Spleen (tissue), 11 donors: ENCODE results near the gene REV3L. TPM values are rescaled to one million over a fixed set of nuclear protein-coding genes. Genes with fewer than 3 reads are reported as not detected.

Experiments
- DNase-seq: peaks from one replicate; pipeline ENCODE4 v3.0.0-alpha.2; 2020
- H3K27ac ChIP-seq, 8 donors: fragments of 200-600 bp; sonication (generic) in 7 of 8; 1 replicate in 4 of 8; 2 replicates in 4 of 8; pipeline versions ENCODE4 v1.5.0 to v1.8.0; 2016 to 2021; ENCODE audit warnings: inconsistent platforms in 4 of 8, mild to moderate bottlenecking in 4 of 8, moderate library complexity in 1 of 8
- H3K27me3 ChIP-seq, 7 donors: fragments of 200-600 bp; sonication (generic) in 6 of 7; replicated peaks in 1 of 7; 1 replicate in 4 of 7; 2 replicates in 3 of 7; pipeline versions ENCODE4 v1.5.0 to v1.8.0; 2016 to 2021; ENCODE audit warnings: inconsistent platforms in 3 of 7, mild to moderate bottlenecking in 1 of 7
- H3K36me3 ChIP-seq, 6 donors: fragments of 200-600 bp; sonication (generic) in 5 of 6; 1 replicate in 4 of 6; 2 replicates in 2 of 6; pipeline versions ENCODE4 v1.5.0 to v1.8.0; 2016 to 2021; ENCODE audit warnings: inconsistent platforms in 2 of 6
- H3K4me1 ChIP-seq, 6 donors: fragments of 200-600 bp; sonication (generic) in 5 of 6; 1 replicate in 3 of 6; 2 replicates in 3 of 6; pipeline versions ENCODE4 v1.5.0 to v1.8.0; 2016 to 2021; ENCODE audit warnings: inconsistent platforms in 3 of 6
- H3K4me3 ChIP-seq, 8 donors: fragments of 200-600 bp; sonication (generic) in 7 of 8; 1 replicate in 4 of 8; 2 replicates in 4 of 8; pipeline versions ENCODE4 v1.5.0 to v1.8.0; 2016 to 2021; ENCODE audit warnings: inconsistent platforms in 4 of 8, mild to moderate bottlenecking in 4 of 8, moderate library complexity in 2 of 8
- H3K9me3 ChIP-seq, 8 donors: fragments of 200-600 bp; sonication (generic) in 7 of 8; 1 replicate in 4 of 8; 2 replicates in 4 of 8; pipeline versions ENCODE4 v1.5.0 to v1.8.0; 2016 to 2021; ENCODE audit warnings: inconsistent platforms in 4 of 8
- POLR2A ChIP-seq, 3 donors: fragments of 450-650 bp; IDR thresholded peaks; one replicate each; pipeline ENCODE4 v1.5.1; 2017; ENCODE audit warnings: antibody characterized with exemption in 3 of 3, mild to moderate bottlenecking in 1 of 3
- POLR2AphosphoS5 ChIP-seq, 3 donors: sonication (generic); formaldehyde crosslinking; IDR thresholded peaks; one replicate each; pipeline ENCODE4 v1.5.1; 2017; ENCODE audit warnings: antibody characterized with exemption in 3 of 3
- WGBS, 5 donors: extraction: QIAGEN DNeasy Blood & Tissue Kit in 3 of 5; methylation state at CpG; one replicate each; pipeline versions ENCODE4 v1.1.5 to v1.1.7; 2013 to 2018; 5-methylcytosine and 5-hydroxymethylcytosine counted together
- intact Hi-C: fragments of 100-400 bp; cut with DNase I; formaldehyde crosslinking; loops from one replicate; pipeline ENCODE4 v1.15.0; 2023; ENCODE audit warnings: low total_unique reads
- polyA plus RNA-seq, 3 donors: library from polyadenylated mRNA; stranded (reverse); fragments of 200-250 nt; gene quantifications; one replicate each; pipeline ENCODE4 v1.2.1, GENCODE V29; 2013
- total RNA-seq, 7 donors: library from RNA; depleted of rRNA in 3 of 7; stranded (reverse); fragments of >200 nt in 3 of 7; fragmentation: NEBNext Ultra II Directional in 4 of 7; extraction: Animal tissue kit (Norgen Biotek cat#: 25700) in 4 of 7; gene quantifications; one replicate each; pipeline versions ENCODE4 v1.1.0 to v1.2.1, GENCODE V29; 2016 to 2021
- TF ChIP-seq, protein P1 (sequence below), 11 experiments: fragments of 200-600 bp in 7 of 11; fragments of 450-650 bp in 4 of 11; sonication (generic) in 4 of 11; IDR thresholded peaks in 8 of 11; conservative IDR thresholded peaks in 3 of 11; 1 replicate in 7 of 11; 2 replicates in 4 of 11; pipeline versions ENCODE4 v1.4.0 to v1.8.0; 2016 to 2021; ENCODE audit warnings: antibody characterized with exemption in 11 of 11, inconsistent platforms in 4 of 11, mild to moderate bottlenecking in 1 of 11
- donor health status: healthy with polysubstance abuse.
- donor health status: DM: no; HTN: no; CAD: no; lungs with moderate emphysema.
- donor health status: DM: no; HTN: no; CAD: no.
- donor health status: Bipolar disorder and iron deficiency.
- donor health status: healthy.
- donor health status: DM: no; HTN: no; CAD: no.
- donor health status: DM: yes; HTN: yes; CAD: no.

REV3L gene
- total and polyA plus RNA-seq, 10 donors: 7.7 to 60.9 (median 29.8) TPM

DNA sequence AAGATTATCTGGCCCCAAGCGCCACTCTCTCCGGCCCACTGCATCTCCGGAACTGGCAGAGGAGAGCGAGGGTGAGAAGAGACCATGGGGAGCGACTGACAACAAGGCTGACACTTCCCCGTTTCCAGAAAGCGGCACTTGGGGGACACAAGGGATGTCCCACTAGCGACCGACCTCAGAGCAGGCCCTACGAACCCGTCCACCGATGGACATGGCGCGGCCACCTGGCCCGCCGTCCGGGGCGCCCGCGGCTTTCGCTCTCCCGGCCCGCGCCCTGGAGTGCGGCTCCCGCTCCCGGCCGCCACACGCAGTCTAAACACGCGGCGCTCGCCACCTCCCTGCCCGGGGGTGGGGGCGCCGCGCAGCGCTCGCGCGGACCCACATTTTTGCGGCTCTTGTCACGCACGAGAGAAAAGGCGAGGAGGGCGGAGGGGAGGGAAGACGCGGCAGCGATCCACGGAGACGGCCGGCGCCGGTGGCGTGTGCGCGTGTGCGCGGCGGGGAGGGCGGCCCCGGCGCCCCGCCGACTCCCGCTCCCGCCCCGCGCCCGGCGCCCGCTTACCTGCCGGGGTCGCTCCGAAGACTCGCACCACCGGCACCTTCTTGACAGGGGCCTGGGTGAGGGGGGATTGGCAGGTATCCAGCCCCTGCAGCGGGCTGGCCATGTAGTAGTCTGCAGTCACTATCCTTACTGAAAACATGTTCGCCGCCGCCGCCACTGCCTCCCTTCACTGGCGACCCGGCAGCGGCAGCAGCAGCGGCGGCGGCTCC, 645 bp downstream of the REV3L start:
- Histone ChIP-seq H3K9me3 (no peaks in the 10 kb centered on the region), H3K4me1 (peaks cover 33 to 79% (median 58%) of the 10 kb centered on the region in 6 donors), H3K27me3 (no peaks in the 10 kb centered on the region), H3K4me3 (peak overlapping the region; percentile 76 to 94 (median 90)), H3K36me3 (no peaks in the 10 kb centered on the region), H3K27ac (peak overlapping the region; percentile 99 to 100 (median 99))
- 0 to 1% (median 1%) methylated on average over 32 to 88 of the region's 88 CpGs for WGBS, 5 donors
- intact Hi-C loops: loop anchor here (5.0 kb wide), 1 partner anchor 225 kb away; a partner anchor contains a TSS
- DNase-seq: peak; percentile 91
- TF ChIP-seq POLR2A (IDR thresholded peaks at IDR 0.05) (no peak), POLR2AphosphoS5 (IDR thresholded peaks at IDR 0.05) (peak; percentile 43 to 65 (median 51))
- TF ChIP-seq, protein P1, sequence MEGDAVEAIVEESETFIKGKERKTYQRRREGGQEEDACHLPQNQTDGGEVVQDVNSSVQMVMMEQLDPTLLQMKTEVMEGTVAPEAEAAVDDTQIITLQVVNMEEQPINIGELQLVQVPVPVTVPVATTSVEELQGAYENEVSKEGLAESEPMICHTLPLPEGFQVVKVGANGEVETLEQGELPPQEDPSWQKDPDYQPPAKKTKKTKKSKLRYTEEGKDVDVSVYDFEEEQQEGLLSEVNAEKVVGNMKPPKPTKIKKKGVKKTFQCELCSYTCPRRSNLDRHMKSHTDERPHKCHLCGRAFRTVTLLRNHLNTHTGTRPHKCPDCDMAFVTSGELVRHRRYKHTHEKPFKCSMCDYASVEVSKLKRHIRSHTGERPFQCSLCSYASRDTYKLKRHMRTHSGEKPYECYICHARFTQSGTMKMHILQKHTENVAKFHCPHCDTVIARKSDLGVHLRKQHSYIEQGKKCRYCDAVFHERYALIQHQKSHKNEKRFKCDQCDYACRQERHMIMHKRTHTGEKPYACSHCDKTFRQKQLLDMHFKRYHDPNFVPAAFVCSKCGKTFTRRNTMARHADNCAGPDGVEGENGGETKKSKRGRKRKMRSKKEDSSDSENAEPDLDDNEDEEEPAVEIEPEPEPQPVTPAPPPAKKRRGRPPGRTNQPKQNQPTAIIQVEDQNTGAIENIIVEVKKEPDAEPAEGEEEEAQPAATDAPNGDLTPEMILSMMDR (IDR thresholded peaks at IDR 0.05 in 8 of 11, conservative IDR thresholded peaks at IDR 0.05 in 3 of 11): no peak

DNA sequence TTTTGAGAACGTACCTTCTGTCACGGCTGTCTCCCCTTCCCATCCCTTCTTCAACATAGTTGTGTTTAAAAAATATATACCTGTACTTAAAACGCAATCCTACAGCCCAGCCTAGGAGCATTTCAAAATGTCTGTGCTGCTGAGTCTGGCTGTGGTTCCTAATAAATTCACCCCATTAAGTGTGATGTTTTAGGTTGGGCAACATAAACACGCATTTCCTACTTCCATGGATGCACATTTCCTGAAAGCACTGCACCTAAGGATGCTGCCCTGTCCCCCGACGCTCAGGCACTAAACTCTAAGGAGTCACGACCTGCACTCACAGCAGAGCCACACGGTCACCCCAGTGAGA, 1.2 kb downstream of the REV3L start:
- H3K9me3 ChIP-seq: no peaks in the 10 kb centered on the region
- no peaks in the 10 kb centered on the region for H3K36me3 ChIP-seq
- H3K27me3 ChIP-seq: no peaks in the 10 kb centered on the region
- 2 to 9% (median 5%) methylated on average over 8 of the region's 8 CpGs for WGBS, 5 donors
- no peak for TF ChIP-seq POLR2A (IDR thresholded peaks at IDR 0.05)
- TF ChIP-seq, protein P1 (IDR thresholded peaks at IDR 0.05 in 8 of 11, conservative IDR thresholded peaks at IDR 0.05 in 3 of 11): no peak
- TF ChIP-seq POLR2AphosphoS5 (IDR thresholded peaks at IDR 0.05): no peak
- H3K4me3 ChIP-seq: peak overlapping the region; percentile 76 to 94 (median 90)
- intact Hi-C loops: loop anchor here (5.0 kb wide), 1 partner anchor 225 kb away; a partner anchor contains a TSS
- H3K4me1 ChIP-seq: peaks cover 33 to 79% (median 57%) of the 10 kb centered on the region in 6 donors
- DNase-seq: no peak
- H3K27ac ChIP-seq: peak overlapping the region; percentile 99 to 100 (median 99)

DNA sequence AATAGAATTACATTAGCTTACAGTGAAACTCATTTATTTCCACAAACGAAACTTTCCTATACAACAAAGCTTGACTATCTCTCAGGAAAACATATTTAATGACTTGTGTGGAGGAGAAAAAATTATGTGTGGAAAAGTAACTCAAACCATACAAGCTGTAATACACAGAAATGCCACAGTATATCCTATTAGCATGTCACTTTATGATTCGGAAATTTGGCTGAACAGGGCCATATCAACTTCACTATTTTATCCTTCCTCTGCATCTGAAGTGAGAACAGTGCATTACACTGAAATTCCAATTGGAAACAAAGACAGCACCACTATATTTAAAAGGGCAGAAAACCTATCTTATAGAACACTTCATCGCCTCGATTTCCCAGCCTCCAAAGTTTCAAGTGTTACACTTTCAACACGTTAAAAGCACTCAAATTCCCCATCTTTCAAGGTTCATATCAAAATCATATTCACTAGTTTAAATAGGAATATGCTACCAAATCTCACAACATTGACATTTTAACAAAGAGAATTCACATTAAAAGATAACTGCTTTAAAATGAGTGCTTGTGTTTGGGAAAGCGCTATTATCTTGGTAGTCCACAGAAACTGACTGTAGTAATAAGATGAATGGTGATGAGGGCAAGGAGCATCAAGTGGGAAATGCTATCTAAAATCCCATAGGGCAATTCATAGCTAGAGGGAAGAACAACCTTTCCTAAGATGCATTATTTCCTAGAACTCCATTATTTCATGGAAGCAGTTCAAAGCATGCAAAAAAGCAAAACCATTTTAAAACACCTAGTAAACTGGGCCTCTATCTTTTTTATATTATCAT, 1.8 kb downstream of the REV3L start:
- 62 to 73% (median 65%) methylated on average over 6 of the region's 6 CpGs for WGBS, 5 donors

More for the DNA sequence above, 1.8 kb downstream of the REV3L start:
- intact Hi-C loops: loop anchor here (5.0 kb wide), 1 partner anchor 224 kb away; a partner anchor contains a TSS
- no peak for DNase-seq
- Histone ChIP-seq H3K4me1 (peaks cover 33 to 75% (median 56%) of the 10 kb centered on the region in 6 donors), H3K9me3 (no peaks in the 10 kb centered on the region), H3K4me3 (peak overlapping the region; percentile 76 to 94 (median 90)), H3K27me3 (no peaks in the 10 kb centered on the region), H3K27ac (peak overlapping the region in 7 of 8 donors; percentile 99 to 100 (median 99)), H3K36me3 (no peaks in the 10 kb centered on the region)
- TF ChIP-seq, protein P1 (IDR thresholded peaks at IDR 0.05 in 8 of 11, conservative IDR thresholded peaks at IDR 0.05 in 3 of 11): no peak
- no peak for TF ChIP-seq POLR2A (IDR thresholded peaks at IDR 0.05)
- no peak for TF ChIP-seq POLR2AphosphoS5 (IDR thresholded peaks at IDR 0.05)
